Measurements from ENCODE around the gene MED13L.

- no peak for TF ChIP-seq CTCF (IDR thresholded peaks at IDR 0.05)
- no peak for TF ChIP-seq POLR2A (IDR thresholded peaks at IDR 0.05)
These were observed 78.3 kb downstream of the MED13L start for GRCh38 chr12:116199160-116199706.

Data from transverse colon (tissue), 3 donors.